ENCODE measurements around the gene NEO1. TPM values are rescaled to one million over a fixed set of nuclear protein-coding genes. Genes with fewer than 3 reads are reported as not detected.

The NEO1 gene
- total RNA-seq, 1 donor, result 60.5 TPM

DNA sequence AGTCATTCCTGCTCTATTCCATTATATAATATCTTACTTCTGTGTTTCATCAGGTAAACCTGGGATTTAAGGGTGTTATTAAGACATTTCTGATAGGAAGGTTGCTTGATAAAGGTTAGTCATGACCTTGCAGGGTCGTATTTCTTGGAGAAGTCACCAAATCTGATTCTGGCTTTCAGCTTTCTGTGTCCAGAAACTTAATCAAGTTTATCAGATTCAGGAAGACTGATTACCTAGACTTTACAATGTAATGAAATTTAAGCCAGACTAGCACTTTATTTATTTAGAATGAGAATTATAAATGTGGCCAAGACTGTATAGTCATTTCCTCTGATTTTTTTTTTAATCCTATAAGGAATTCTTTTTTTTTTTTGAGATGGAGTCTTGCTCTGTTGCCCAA is 81.9 kb downstream of the NEO1 start:
- DNase-seq (ENCODE audit: low read depth), result no peak
- H3K4me3 ChIP-seq (ENCODE audit: low read depth, low read length), result no peak overlapping the region
- TF ChIP-seq, protein P1, sequence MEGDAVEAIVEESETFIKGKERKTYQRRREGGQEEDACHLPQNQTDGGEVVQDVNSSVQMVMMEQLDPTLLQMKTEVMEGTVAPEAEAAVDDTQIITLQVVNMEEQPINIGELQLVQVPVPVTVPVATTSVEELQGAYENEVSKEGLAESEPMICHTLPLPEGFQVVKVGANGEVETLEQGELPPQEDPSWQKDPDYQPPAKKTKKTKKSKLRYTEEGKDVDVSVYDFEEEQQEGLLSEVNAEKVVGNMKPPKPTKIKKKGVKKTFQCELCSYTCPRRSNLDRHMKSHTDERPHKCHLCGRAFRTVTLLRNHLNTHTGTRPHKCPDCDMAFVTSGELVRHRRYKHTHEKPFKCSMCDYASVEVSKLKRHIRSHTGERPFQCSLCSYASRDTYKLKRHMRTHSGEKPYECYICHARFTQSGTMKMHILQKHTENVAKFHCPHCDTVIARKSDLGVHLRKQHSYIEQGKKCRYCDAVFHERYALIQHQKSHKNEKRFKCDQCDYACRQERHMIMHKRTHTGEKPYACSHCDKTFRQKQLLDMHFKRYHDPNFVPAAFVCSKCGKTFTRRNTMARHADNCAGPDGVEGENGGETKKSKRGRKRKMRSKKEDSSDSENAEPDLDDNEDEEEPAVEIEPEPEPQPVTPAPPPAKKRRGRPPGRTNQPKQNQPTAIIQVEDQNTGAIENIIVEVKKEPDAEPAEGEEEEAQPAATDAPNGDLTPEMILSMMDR (IDR thresholded peaks at IDR 0.05; ENCODE audit: insufficient read depth, low read depth, low read length), result no peak

DNA sequence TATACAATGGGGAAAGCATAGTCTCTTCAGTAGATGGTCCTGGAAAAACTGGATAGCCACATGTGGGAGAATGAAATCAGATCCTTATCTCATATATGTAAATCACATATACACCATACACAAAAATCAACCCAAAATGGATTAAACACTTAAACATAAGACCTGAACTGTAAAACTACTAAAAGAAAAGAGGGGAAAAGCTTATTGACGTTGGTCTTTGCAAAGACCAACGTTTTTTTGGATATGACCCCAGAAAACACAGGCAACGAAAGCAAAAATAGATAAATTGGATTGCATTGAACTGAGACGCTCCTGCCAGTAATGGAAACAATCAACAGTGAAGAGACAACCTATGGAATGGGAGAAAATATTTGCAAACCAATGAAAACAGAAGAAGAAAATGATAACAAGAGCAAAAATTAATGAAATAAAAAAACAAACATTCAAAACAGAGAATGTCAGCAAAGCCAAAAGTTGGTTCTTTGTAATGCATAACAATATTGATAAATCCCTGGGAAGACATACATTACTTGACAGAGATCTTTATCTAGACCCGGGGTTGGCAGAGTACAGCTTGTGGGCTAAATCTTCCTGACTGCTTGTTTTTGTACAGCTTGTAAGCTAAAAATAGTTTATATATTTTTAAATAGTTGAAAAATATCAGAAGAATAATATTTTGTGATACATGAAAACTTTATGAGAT is 86.9 kb downstream of the NEO1 start:
- peak; percentile 3 for DNase-seq (ENCODE audit: low read depth)
- TF ChIP-seq, protein P1 (IDR thresholded peaks at IDR 0.05; ENCODE audit: insufficient read depth, low read depth, low read length), result no peak
- no peak overlapping the region for H3K4me3 ChIP-seq (ENCODE audit: low read depth, low read length)

DNA sequence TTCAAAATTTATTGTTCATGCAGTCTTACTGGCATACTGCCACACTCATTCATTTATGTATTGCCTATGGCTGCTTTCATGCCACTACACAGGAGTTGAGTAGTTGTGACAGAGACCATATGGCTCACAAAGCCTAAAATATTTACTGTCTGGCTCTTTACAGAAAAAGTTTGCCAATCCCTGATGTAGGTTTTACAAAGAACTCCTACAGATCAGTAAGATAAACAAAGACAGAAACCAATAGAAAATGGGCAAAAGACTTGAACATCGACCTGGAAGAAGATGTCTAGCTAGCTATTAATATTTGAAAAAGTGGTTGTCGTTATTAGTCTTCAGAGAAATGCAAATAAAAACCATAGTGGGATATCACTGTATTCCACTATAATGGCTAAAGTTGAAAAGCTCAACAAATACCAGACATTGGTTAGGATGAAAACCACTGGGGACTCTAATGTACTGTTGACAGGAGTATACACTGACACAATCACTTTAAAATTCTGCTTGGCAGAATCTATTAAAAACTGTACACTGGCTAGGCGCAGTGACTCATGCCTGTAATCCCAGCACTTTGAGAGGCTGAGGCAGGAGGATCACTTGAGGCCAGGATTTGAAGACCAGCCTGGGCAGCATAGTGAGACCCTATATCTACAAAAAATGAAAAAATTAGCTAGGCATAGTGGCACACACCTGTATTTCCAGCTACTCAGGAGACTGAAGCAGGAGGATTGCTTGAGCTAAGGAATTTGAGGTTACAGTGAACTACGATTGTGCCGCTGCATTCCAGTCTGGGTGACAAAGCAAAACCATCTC is 87.7 kb downstream of the NEO1 start:
- H3K4me3 ChIP-seq (ENCODE audit: low read depth, low read length), result no peak overlapping the region
- TF ChIP-seq, protein P1 (IDR thresholded peaks at IDR 0.05; ENCODE audit: insufficient read depth, low read depth, low read length), result no peak
- DNase-seq (ENCODE audit: low read depth), result peak; percentile 65

DNA sequence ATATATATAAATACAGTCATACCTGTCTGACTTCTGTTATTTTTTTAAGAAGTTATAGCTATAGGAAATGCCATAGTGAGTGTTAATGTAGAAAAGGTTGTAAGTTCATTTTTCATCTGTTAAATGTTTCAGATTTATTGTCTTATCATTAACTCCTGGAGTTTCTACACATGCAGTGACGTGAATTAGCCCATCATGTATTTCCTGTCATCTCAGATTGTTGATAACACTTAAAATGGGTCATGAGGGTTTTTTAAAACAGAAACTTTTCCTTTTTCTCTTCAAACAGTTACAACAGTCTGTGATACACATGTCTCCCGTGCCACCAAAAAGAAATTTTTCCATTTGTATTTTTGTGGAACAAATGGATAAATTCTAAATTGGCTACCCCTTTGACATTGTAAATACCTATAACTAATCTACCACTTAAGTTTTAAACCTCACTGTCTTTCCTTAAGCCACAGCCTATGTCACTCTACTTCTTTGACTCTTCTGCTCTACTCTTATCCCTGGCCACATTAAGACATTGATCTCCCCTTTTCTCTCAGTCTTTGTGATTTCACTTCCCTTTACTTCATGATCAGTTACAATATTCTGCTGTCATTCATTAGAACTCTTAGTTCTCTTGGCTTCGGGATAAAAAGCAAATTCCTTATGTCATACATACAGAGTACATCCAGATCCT is 89.1 kb downstream of the NEO1 start:
- no peak overlapping the region for H3K4me3 ChIP-seq (ENCODE audit: low read depth, low read length)
- peak; percentile 5 for DNase-seq (ENCODE audit: low read depth)
- TF ChIP-seq, protein P1 (IDR thresholded peaks at IDR 0.05; ENCODE audit: insufficient read depth, low read depth, low read length), result no peak

DNA sequence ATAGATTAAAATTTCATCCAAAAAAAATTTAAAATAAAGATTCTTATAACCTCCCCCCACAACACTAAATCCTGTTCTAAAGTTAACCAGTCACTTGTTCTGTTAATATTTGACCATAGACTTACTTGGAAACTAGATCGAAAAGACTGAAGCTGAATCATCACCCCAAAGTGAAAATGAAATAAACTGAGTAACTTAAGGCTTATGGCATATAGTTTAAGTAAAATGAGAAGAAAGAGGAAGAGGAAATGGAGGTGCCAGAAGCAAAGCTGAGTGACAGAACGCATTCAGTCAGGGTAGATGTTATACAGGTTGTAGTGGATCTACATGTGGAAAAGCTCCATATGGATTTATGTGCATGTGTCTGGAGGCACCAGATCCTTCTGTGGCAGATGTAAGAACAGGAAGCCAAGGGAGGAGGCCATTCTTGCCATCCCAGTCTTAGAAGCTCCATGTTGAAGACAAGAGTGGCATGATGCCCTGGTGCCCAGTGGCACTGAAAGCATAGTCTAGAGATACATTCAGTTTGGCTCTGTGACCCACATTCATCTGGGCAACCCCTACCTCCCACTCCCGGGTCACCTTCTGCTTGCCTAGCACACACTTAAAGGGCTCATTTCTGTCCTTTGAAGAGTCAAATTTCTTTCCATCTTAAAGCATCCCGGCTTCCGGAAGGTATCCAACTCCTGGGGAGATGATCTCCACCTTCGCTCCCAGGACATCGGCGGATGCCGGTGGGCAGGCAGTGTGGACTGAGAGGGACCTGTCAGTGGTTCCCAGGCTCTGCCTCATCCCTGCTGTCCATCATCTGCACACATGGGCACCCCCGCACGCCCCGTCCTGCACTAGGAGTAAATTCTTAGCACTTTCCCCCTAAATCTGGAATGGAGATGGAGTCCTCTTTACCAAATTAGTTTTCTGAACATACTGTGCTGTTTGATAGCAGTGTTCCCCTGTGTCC is 90.8 kb downstream of the NEO1 start:
- TF ChIP-seq, protein P1 (IDR thresholded peaks at IDR 0.05; ENCODE audit: insufficient read depth, low read depth, low read length), result no peak
- DNase-seq (ENCODE audit: low read depth), result no peak
- no peak overlapping the region for H3K4me3 ChIP-seq (ENCODE audit: low read depth, low read length)

DNA sequence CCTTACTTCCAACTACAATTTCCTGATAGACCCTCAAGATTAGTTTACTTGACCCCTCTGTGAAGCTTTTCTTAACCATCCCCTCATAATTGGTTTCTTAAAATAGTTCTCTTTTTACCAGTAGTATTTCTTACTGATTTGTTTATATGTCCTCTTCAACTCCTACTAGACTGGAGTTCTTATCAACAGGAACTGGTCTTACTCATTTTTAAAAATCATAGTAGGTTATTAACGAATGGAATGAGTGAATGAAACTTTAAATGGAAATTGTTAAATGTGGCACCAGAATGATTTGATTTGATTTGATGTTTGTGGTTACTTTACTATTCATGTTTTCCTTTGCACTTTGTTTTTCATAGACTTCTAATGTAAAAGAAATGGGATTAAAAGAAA is 91.5 kb downstream of the NEO1 start:
- no peak for DNase-seq (ENCODE audit: low read depth)
- TF ChIP-seq, protein P1 (IDR thresholded peaks at IDR 0.05; ENCODE audit: insufficient read depth, low read depth, low read length), result no peak

More for the DNA sequence above, 91.5 kb downstream of the NEO1 start:
- no peak overlapping the region for H3K4me3 ChIP-seq (ENCODE audit: low read depth, low read length)
